Activated CD4-positive, alpha-beta memory T cell treated with anti-CD3 and anti-CD28 coated beads for 36 hours (primary cell): ENCODE results near the gene IPMK. TPM values are rescaled to one million over a fixed set of nuclear protein-coding genes. Genes with fewer than 3 reads are reported as not detected.

Experiments used
- CTCF ChIA-PET: fragments of 350-600 bp; sonication (Branson Sonifier 250); formaldehyde crosslinking; loops from one replicate; lab custom pipeline; 2021; ENCODE audit warnings: antibody characterized with exemption, inconsistent platforms; lab: Charles Lee
- POLR2A ChIA-PET: fragments of 350-600 bp; sonication (Branson Sonifier 250); formaldehyde crosslinking; loops from one replicate; lab custom pipeline; 2021; ENCODE audit warnings: antibody characterized with exemption; lab: Charles Lee
- DNase-seq: peaks from one replicate; pipeline ENCODE4 v3.0.0-alpha.2; 2020
- H3K27ac Mint-ChIP-seq: one replicate; pipeline ENCODE4 v1.8.0; 2021; ENCODE audit warnings: mixed read lengths
- H3K27me3 Mint-ChIP-seq: one replicate; pipeline ENCODE4 v1.8.0; 2021; ENCODE audit warnings: mixed read lengths
- H3K36me3 Mint-ChIP-seq: one replicate; pipeline ENCODE4 v1.8.0; 2021; ENCODE audit warnings: mixed read lengths
- H3K4me1 Mint-ChIP-seq: one replicate; pipeline ENCODE4 v1.8.0; 2021; ENCODE audit warnings: low read depth, mixed read lengths
- H3K4me3 Mint-ChIP-seq: one replicate; pipeline ENCODE4 v1.8.0; 2021; ENCODE audit warnings: mild to moderate bottlenecking, mixed read lengths
- H3K9me3 Mint-ChIP-seq: one replicate; pipeline ENCODE4 v1.8.0; 2021; ENCODE audit warnings: mixed read lengths
- intact Hi-C: fragments of 100-400 bp; cut with micrococcal nuclease; formaldehyde crosslinking; loops from one replicate; pipeline ENCODE4 v1.15.1; 2023
- total RNA-seq, 2 experiments: library from RNA; stranded (reverse); gene quantifications; one replicate each; pipeline ENCODE4 v1.2.3, GENCODE V29; 2021

The IPMK gene
- total RNA-seq, 2 experiments from 2014 or later, result 5.6 to 5.7 TPM

GRCh38 chr10:58212622-58213021, 55.1 kb downstream of the IPMK start:
- Mint-ChIP-seq H3K4me1 (peaks cover 2% of the 10 kb centered on the region), H3K9me3 (peaks cover under 1% of the 10 kb centered on the region), H3K27me3 (no peaks in the 10 kb centered on the region), H3K27ac (no peak overlapping the region), H3K36me3 (peaks cover 41% of the 10 kb centered on the region), H3K4me3 (no peak overlapping the region)
- POLR2A ChIA-PET, result no interaction called here
- DNase-seq, result no peak
- CTCF ChIA-PET, result interaction anchor here (1.1 kb wide), 1 partner anchor 78 kb away, joined by 3 read pairs; no protein-coding TSS in a partner anchor
- intact Hi-C loops, result no loop called here

GRCh38 chr10:58210160-58210559, 57.5 kb downstream of the IPMK start:
- Mint-ChIP-seq H3K27me3 (no peaks in the 10 kb centered on the region), H3K4me3 (no peak overlapping the region), H3K9me3 (peaks cover 2% of the 10 kb centered on the region), H3K27ac (no peak overlapping the region), H3K36me3 (peaks cover 38% of the 10 kb centered on the region), H3K4me1 (peaks cover 2% of the 10 kb centered on the region)
- ChIA-PET CTCF (no interaction called here), POLR2A (no interaction called here)
- no peak for DNase-seq
- intact Hi-C loops, result no loop called here

GRCh38 chr10:58209669-58210068, 58.0 kb downstream of the IPMK start:
- Mint-ChIP-seq H3K4me3 (no peak overlapping the region), H3K9me3 (peaks cover 2% of the 10 kb centered on the region), H3K4me1 (peaks cover 2% of the 10 kb centered on the region), H3K36me3 (peaks cover 33% of the 10 kb centered on the region), H3K27me3 (no peaks in the 10 kb centered on the region), H3K27ac (no peak overlapping the region)
- no peak for DNase-seq
- intact Hi-C loops, result no loop called here
- CTCF ChIA-PET, result no interaction called here
- POLR2A ChIA-PET, result no interaction called here

GRCh38 chr10:58206251-58206650, 61.4 kb downstream of the IPMK start:
- no peak for DNase-seq
- POLR2A ChIA-PET, result no interaction called here
- intact Hi-C loops, result no loop called here
- Mint-ChIP-seq H3K4me3 (no peak overlapping the region), H3K9me3 (peaks cover 2% of the 10 kb centered on the region), H3K27me3 (no peaks in the 10 kb centered on the region), H3K4me1 (no peaks in the 10 kb centered on the region), H3K36me3 (peaks cover 17% of the 10 kb centered on the region), H3K27ac (no peak overlapping the region)
- CTCF ChIA-PET, result no interaction called here

GRCh38 chr10:58201704-58202103, 66.0 kb downstream of the IPMK start:
- no peaks in the 10 kb centered on the region for H3K4me1 Mint-ChIP-seq

GRCh38 chr10:58189269-58189668, 78.4 kb downstream of the IPMK start:
- Mint-ChIP-seq H3K9me3 (no peaks in the 10 kb centered on the region), H3K36me3 (no peaks in the 10 kb centered on the region), H3K4me1 (no peaks in the 10 kb centered on the region), H3K27me3 (peaks cover 8% of the 10 kb centered on the region), H3K27ac (no peak overlapping the region), H3K4me3 (no peak overlapping the region)
- CTCF ChIA-PET, result interaction anchor here (1.7 to 2.2 kb wide), 2 partner anchors 11 to 102 kb away, joined by 6 to 10 read pairs; no protein-coding TSS in a partner anchor
- intact Hi-C loops, result no loop called here
- POLR2A ChIA-PET, result no interaction called here
- DNase-seq, result no peak

More at GRCh38 chr10:58201704-58202103, 66.0 kb downstream of the IPMK start:
- CTCF ChIA-PET, result interaction anchor here (0.8 kb wide), 1 partner anchor 14 kb away, joined by 3 read pairs; no protein-coding TSS in a partner anchor
- intact Hi-C loops, result no loop called here
- no peak for DNase-seq
- POLR2A ChIA-PET, result no interaction called here
- Mint-ChIP-seq H3K4me3 (no peak overlapping the region), H3K36me3 (peaks cover 5% of the 10 kb centered on the region), H3K27ac (no peak overlapping the region), H3K27me3 (no peaks in the 10 kb centered on the region), H3K9me3 (no peaks in the 10 kb centered on the region)

- no peaks in the 10 kb centered on the region for H3K4me1 Mint-ChIP-seq
- no peaks in the 10 kb centered on the region for H3K36me3 Mint-ChIP-seq
- H3K4me3 Mint-ChIP-seq, result no peak overlapping the region
- CTCF ChIA-PET, result interaction anchor here (0.7 to 1.5 kb wide), 2 partner anchors 24 to 106 kb away, joined by 3 to 6 read pairs; no protein-coding TSS in a partner anchor
- POLR2A ChIA-PET, result no interaction called here
- peaks cover 8% of the 10 kb centered on the region for H3K27me3 Mint-ChIP-seq
- H3K27ac Mint-ChIP-seq, result no peak overlapping the region
- intact Hi-C loops, result no loop called here
- DNase-seq, result no peak
- no peaks in the 10 kb centered on the region for H3K9me3 Mint-ChIP-seq
Measured at GRCh38 chr10:58184120-58184670, 83.5 kb downstream of the IPMK start.

GRCh38 chr10:58180666-58181065, 87.0 kb downstream of the IPMK start:
- DNase-seq, result no peak
- intact Hi-C loops, result no loop called here
- CTCF ChIA-PET, result interaction anchor here (6.1 kb wide), 1 partner anchor 111 kb away, joined by 167 read pairs; no protein-coding TSS in a partner anchor
- POLR2A ChIA-PET, result no interaction called here
- no peaks in the 10 kb centered on the region for H3K36me3 Mint-ChIP-seq
- H3K27ac Mint-ChIP-seq, result no peak overlapping the region
- H3K27me3 Mint-ChIP-seq, result no peaks in the 10 kb centered on the region
- H3K4me3 Mint-ChIP-seq, result no peak overlapping the region
- no peaks in the 10 kb centered on the region for H3K4me1 Mint-ChIP-seq
- no peaks in the 10 kb centered on the region for H3K9me3 Mint-ChIP-seq

- intact Hi-C loops, result loop anchor here (10.0 kb wide), 1 partner anchor 336 kb away; the partner anchor contains the start of gene BICC1
- DNase-seq, result no peak
- CTCF ChIA-PET, result interaction anchor here (2.6 to 6.1 kb wide), 3 partner anchors 112 to 121 kb away, joined by 13 to 167 read pairs (median 18); no protein-coding TSS in a partner anchor
Measured at GRCh38 chr10:58179238-58179637, 88.5 kb downstream of the IPMK start.

GRCh38 chr10:58178811-58179210, 88.9 kb downstream of the IPMK start:
- no peaks in the 10 kb centered on the region for H3K27me3 Mint-ChIP-seq
- ChIA-PET POLR2A (no interaction called here), CTCF (interaction anchor here (2.0 to 6.1 kb wide), 5 partner anchors 10 to 122 kb away, joined by 5 to 167 read pairs (median 13); no protein-coding TSS in a partner anchor)
- no peaks in the 10 kb centered on the region for H3K4me1 Mint-ChIP-seq
- DNase-seq, result no peak
- H3K9me3 Mint-ChIP-seq, result no peaks in the 10 kb centered on the region
- H3K4me3 Mint-ChIP-seq, result no peak overlapping the region
- H3K27ac Mint-ChIP-seq, result no peak overlapping the region
- no peaks in the 10 kb centered on the region for H3K36me3 Mint-ChIP-seq
- intact Hi-C loops, result loop anchor here (10.0 kb wide), 1 partner anchor 336 kb away; the partner anchor contains the start of gene BICC1

More at GRCh38 chr10:58179238-58179637, 88.5 kb downstream of the IPMK start:
- Mint-ChIP-seq H3K4me1 (no peaks in the 10 kb centered on the region), H3K27ac (no peak overlapping the region), H3K9me3 (no peaks in the 10 kb centered on the region), H3K36me3 (no peaks in the 10 kb centered on the region), H3K4me3 (no peak overlapping the region), H3K27me3 (no peaks in the 10 kb centered on the region)
- POLR2A ChIA-PET, result no interaction called here

GRCh38 chr10:58177362-58177947, 90.2 kb downstream of the IPMK start:
- Mint-ChIP-seq H3K4me3 (no peak overlapping the region), H3K27me3 (no peaks in the 10 kb centered on the region), H3K9me3 (no peaks in the 10 kb centered on the region), H3K27ac (no peak overlapping the region), H3K4me1 (no peaks in the 10 kb centered on the region), H3K36me3 (no peaks in the 10 kb centered on the region)
- CTCF ChIA-PET, result interaction anchor here (0.7 to 6.1 kb wide), 15 partner anchors 11 to 353 kb away, joined by 3 to 167 read pairs (median 4); partner anchors contain the start of gene CISD1
- no peak for DNase-seq
- POLR2A ChIA-PET, result no interaction called here
- intact Hi-C loops, result loop anchor here (1.0 to 10.0 kb wide), 4 partner anchors 105 to 337 kb away; partner anchors contain the start of genes BICC1 and TFAM
